Measurements from ENCODE around the gene PER2. TPM values are rescaled to one million over a fixed set of nuclear protein-coding genes. Genes with fewer than 3 reads are reported as not detected.

PER2 gene
- total and polyA plus RNA-seq, 9 of the 15 experiments (the other 6 are each of a cell fraction or from before 2014, with no cell fraction given), result 1.1 to 10.3 (median 2.9) TPM

- TF ChIP-seq ZNF232 (CRISPR knock-in tag; IDR thresholded peaks at IDR 0.05), result no peak
- TF ChIP-seq GABPB2 (CRISPR knock-in tag; conservative IDR thresholded peaks at IDR 0.05), result no peak
- TF ChIP-seq ESRRA (IDR thresholded peaks at IDR 0.05; ENCODE audit: borderline replicate concordance, low read depth), result no peak
- no peak for TF ChIP-seq BCLAF1 (IDR thresholded peaks at IDR 0.05; ENCODE audit: borderline replicate concordance in 1 of 2, control insufficient read depth in 1 of 2, low read depth in 2 of 2, low read length in 1 of 2)
- TF ChIP-seq NFIC (IDR thresholded peaks at IDR 0.05), result no peak
- TF ChIP-seq MGA (IDR thresholded peaks at IDR 0.05), result no peak
- TF ChIP-seq CTCFL (IDR thresholded peaks at IDR 0.05; ENCODE audit: borderline replicate concordance, insufficient read depth, low read depth, low read length, poor library complexity, severe bottlenecking), result no peak
- no peak for TF ChIP-seq RNF2 (IDR thresholded peaks at IDR 0.05)
These were observed 26.6 kb downstream of the PER2 start (continued) for GRCh38 chr2:238261718-238262375.

Measured in K562 (cell line).